ENCODE measurements around the gene MEGF11. TPM values are rescaled to one million over a fixed set of nuclear protein-coding genes. Genes with fewer than 3 reads are reported as not detected.

Gene MEGF11
- polyA plus RNA-seq, 5 donors = 3.3 to 15.1 (median 7.6) TPM

- no peak for DNase-seq
These were observed 133.1 kb downstream of the MEGF11 start for GRCh38 chr15:66120422-66120821.

GRCh38 chr15:66117841-66118240 is 135.7 kb downstream of the MEGF11 start:
- no peak for DNase-seq

GRCh38 chr15:66115568-66116206 is 137.9 kb downstream of the MEGF11 start:
- DNase-seq = no peak

GRCh38 chr15:66114863-66115425 is 138.6 kb downstream of the MEGF11 start:
- DNase-seq = no peak

GRCh38 chr15:66112388-66112787 is 141.2 kb downstream of the MEGF11 start:
- DNase-seq = no peak

- no peak for DNase-seq
These were observed 142.2 kb downstream of the MEGF11 start for GRCh38 chr15:66111363-66111762.

GRCh38 chr15:66110864-66111263 is 142.7 kb downstream of the MEGF11 start:
- DNase-seq = no peak

GRCh38 chr15:66109826-66110225 is 143.7 kb downstream of the MEGF11 start:
- no peak for DNase-seq

GRCh38 chr15:66108483-66109265 is 144.9 kb downstream of the MEGF11 start:
- no peak for DNase-seq

- no peak for DNase-seq
These were observed 146.5 kb downstream of the MEGF11 start for GRCh38 chr15:66107070-66107469.

- DNase-seq = no peak
These were observed 148.0 kb downstream of the MEGF11 start for GRCh38 chr15:66105286-66106265.

- DNase-seq = no peak
These were observed 150.3 kb downstream of the MEGF11 start for GRCh38 chr15:66103293-66103590.

GRCh38 chr15:66102563-66103292 is 150.8 kb downstream of the MEGF11 start:
- DNase-seq = no peak

- DNase-seq = no peak
These were observed 151.7 kb downstream of the MEGF11 start for GRCh38 chr15:66101715-66102395.

GRCh38 chr15:66100761-66101160 is 152.8 kb downstream of the MEGF11 start:
- DNase-seq = no peak

- DNase-seq = no peak
These were observed 153.4 kb downstream of the MEGF11 start for GRCh38 chr15:66099950-66100671.

GRCh38 chr15:66098022-66098363 is 155.6 kb downstream of the MEGF11 start:
- no peak for DNase-seq

- peak in 1 of 2 donors; percentile 6 for DNase-seq
These were observed 156.2 kb downstream of the MEGF11 start for GRCh38 chr15:66097151-66098021.

GRCh38 chr15:66096688-66097058 is 156.9 kb downstream of the MEGF11 start:
- DNase-seq = no peak

Measured in right lung (tissue), 5 donors.